ENCODE results near the gene USP43. TPM values are rescaled to one million over a fixed set of nuclear protein-coding genes. Genes with fewer than 3 reads are reported as not detected.

The USP43 gene
- polyA plus RNA-seq, 1 of the 3 experiments (the other 2 are of a cell fraction) = 0.07 TPM

DNA sequence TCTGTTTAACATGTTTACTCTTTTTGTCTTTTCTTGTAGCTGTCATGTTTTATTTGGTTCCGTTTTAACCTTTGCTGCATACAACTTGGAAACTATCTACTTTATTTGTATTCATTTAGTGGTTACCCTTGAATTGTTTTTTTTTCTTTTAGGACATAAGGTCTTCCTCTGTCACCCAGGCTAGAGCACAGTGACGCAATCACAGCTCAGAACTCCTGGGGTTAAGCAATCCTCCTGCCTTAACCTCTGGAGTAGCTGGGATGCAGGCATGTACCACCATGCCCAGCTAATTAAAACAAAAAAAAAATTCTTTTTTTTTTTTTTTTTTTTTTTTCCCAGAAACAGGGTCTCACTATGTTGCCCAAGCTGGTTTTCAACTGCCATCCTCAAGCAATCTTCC is 29.8 kb upstream of the USP43 start:
- Histone ChIP-seq H3K4me2 (no peak overlapping the region), H2AFZ (ENCODE audit: low read depth) (no peak overlapping the region), H3K36me3 (replicated peaks in 1 of 2; ENCODE audit: control insufficient read depth in 1 of 2, insufficient read depth in 2 of 2, low read length in 1 of 2) (no peaks in the 10 kb centered on the region), H3K79me2 (ENCODE audit: insufficient read depth) (no peaks in the 10 kb centered on the region), H3F3A (replicated peaks; ENCODE audit: insufficient read depth) (no peaks in the 10 kb centered on the region), H3K27ac (ENCODE audit: low read depth in 2 of 2, low read length in 1 of 2) (no peak overlapping the region), H3K27me3 (ENCODE audit: insufficient read depth) (no peaks in the 10 kb centered on the region), H3K4me1 (ENCODE audit: control insufficient read depth in 1 of 2, insufficient read depth in 2 of 2, low read depth in 1 of 2, low read length in 1 of 2) (no peaks in the 10 kb centered on the region), H4K20me1 (ENCODE audit: insufficient read depth) (no peaks in the 10 kb centered on the region), H3K4me3 (ENCODE audit: low read depth in 2 of 2, low read length in 1 of 2) (no peak overlapping the region), H3K9me3 (no peaks in the 10 kb centered on the region), H3K9ac (no peak overlapping the region), H3K9me2 (no peaks in the 10 kb centered on the region)
- POLR2A ChIA-PET = no interaction called here
- TF ChIP-seq POLR2AphosphoS5 (IDR thresholded peaks at IDR 0.05; ENCODE audit: low read depth, low read length) = no peak
- no peak for TF ChIP-seq TEAD4 (IDR thresholded peaks at IDR 0.05; ENCODE audit: borderline replicate concordance, insufficient read depth)
- no peak for TF ChIP-seq GABPA (IDR thresholded peaks at IDR 0.05; ENCODE audit: low read depth)
- TF ChIP-seq FOXJ3 (CRISPR knock-in tag; IDR thresholded peaks at IDR 0.05) = no peak
- TF ChIP-seq, protein P1, sequence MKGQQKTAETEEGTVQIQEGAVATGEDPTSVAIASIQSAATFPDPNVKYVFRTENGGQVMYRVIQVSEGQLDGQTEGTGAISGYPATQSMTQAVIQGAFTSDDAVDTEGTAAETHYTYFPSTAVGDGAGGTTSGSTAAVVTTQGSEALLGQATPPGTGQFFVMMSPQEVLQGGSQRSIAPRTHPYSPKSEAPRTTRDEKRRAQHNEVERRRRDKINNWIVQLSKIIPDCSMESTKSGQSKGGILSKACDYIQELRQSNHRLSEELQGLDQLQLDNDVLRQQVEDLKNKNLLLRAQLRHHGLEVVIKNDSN (IDR thresholded peaks at IDR 0.05; ENCODE audit: borderline replicate concordance, low read depth) = no peak
- TF ChIP-seq GATA2 (CRISPR knock-in tag; IDR thresholded peaks at IDR 0.05) = no peak
- TF ChIP-seq EZH2phosphoT487 (IDR thresholded peaks at IDR 0.05; ENCODE audit: borderline replicate concordance, low read depth) = no peak
- TF ChIP-seq NRF1 (IDR thresholded peaks at IDR 0.05; ENCODE audit: low read depth, low read length) = no peak
- no peak for TF ChIP-seq ELF1 (IDR thresholded peaks at IDR 0.05)
- TF ChIP-seq, protein P2, sequence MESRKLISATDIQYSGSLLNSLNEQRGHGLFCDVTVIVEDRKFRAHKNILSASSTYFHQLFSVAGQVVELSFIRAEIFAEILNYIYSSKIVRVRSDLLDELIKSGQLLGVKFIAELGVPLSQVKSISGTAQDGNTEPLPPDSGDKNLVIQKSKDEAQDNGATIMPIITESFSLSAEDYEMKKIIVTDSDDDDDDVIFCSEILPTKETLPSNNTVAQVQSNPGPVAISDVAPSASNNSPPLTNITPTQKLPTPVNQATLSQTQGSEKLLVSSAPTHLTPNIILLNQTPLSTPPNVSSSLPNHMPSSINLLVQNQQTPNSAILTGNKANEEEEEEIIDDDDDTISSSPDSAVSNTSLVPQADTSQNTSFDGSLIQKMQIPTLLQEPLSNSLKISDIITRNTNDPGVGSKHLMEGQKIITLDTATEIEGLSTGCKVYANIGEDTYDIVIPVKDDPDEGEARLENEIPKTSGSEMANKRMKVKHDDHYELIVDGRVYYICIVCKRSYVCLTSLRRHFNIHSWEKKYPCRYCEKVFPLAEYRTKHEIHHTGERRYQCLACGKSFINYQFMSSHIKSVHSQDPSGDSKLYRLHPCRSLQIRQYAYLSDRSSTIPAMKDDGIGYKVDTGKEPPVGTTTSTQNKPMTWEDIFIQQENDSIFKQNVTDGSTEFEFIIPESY (IDR thresholded peaks at IDR 0.05; ENCODE audit: borderline replicate concordance, low read depth) = no peak
- TF ChIP-seq, protein P3, sequence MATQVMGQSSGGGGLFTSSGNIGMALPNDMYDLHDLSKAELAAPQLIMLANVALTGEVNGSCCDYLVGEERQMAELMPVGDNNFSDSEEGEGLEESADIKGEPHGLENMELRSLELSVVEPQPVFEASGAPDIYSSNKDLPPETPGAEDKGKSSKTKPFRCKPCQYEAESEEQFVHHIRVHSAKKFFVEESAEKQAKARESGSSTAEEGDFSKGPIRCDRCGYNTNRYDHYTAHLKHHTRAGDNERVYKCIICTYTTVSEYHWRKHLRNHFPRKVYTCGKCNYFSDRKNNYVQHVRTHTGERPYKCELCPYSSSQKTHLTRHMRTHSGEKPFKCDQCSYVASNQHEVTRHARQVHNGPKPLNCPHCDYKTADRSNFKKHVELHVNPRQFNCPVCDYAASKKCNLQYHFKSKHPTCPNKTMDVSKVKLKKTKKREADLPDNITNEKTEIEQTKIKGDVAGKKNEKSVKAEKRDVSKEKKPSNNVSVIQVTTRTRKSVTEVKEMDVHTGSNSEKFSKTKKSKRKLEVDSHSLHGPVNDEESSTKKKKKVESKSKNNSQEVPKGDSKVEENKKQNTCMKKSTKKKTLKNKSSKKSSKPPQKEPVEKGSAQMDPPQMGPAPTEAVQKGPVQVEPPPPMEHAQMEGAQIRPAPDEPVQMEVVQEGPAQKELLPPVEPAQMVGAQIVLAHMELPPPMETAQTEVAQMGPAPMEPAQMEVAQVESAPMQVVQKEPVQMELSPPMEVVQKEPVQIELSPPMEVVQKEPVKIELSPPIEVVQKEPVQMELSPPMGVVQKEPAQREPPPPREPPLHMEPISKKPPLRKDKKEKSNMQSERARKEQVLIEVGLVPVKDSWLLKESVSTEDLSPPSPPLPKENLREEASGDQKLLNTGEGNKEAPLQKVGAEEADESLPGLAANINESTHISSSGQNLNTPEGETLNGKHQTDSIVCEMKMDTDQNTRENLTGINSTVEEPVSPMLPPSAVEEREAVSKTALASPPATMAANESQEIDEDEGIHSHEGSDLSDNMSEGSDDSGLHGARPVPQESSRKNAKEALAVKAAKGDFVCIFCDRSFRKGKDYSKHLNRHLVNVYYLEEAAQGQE (IDR thresholded peaks at IDR 0.05; ENCODE audit: low read depth, low read length) = no peak
- TF ChIP-seq FOXM1 (IDR thresholded peaks at IDR 0.05; ENCODE audit: low read depth) = no peak
- no peak for TF ChIP-seq YY1 (IDR thresholded peaks at IDR 0.05; ENCODE audit: low read depth)
- WGBS (ENCODE audit: low lambda C conversion rate) = 8% methylated on average over 2 of the region's 2 CpGs
- DNase-seq = no peak
- CTCF ChIA-PET = no interaction called here
